Activated CD8-positive, alpha-beta memory T cell treated with anti-CD3 and anti-CD28 coated beads, Interleukin-2, amount 50 U/mL, for 1 hour (primary cell): Measurements from ENCODE around the gene RNF227.

Experiments used
- DNase-seq: peaks from one replicate; pipeline ENCODE4 v3.0.0-alpha.2; 2020; ENCODE audit errors: extremely low read depth

The RNF227 gene

DNA sequence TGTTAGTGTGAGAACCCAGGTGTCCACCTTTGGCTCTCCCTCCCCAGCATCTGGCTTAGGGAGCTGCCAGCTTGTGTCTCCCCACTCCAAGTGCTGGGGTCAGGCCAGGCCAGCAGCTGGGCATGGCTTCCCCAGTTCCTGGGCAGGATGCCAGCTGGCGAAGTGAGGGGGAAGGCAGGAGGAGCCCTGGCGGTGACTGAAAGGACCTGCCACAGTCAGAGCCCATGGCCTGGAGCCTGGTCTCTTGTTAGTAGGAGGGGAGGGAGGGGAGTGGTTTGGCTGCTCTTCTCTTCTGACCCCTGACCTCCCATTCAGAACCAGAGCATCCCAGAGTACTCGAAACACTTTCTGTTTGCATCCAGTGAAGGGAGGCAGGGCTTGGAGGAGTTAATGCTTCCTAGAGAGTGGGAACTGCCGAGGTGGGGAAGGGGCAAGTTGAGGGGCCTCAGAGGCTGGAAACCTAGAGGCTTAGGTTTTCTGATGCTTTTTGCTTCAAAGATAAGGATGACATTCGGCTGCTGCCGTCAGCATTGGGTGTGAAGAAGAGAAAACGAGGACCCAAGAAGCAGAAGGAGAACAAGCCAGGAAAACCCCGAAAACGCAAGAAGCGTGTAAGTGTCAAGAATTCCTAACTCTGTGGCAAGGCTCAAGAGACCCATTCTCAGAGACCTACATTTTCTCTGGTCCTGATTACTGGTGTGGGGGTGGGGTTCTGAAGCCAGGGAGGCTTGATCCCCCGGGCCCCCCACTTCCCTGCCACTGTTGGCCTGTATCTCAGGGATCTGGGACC is 26.7 kb downstream of the RNF227 start:
- no peak for DNase-seq

DNA sequence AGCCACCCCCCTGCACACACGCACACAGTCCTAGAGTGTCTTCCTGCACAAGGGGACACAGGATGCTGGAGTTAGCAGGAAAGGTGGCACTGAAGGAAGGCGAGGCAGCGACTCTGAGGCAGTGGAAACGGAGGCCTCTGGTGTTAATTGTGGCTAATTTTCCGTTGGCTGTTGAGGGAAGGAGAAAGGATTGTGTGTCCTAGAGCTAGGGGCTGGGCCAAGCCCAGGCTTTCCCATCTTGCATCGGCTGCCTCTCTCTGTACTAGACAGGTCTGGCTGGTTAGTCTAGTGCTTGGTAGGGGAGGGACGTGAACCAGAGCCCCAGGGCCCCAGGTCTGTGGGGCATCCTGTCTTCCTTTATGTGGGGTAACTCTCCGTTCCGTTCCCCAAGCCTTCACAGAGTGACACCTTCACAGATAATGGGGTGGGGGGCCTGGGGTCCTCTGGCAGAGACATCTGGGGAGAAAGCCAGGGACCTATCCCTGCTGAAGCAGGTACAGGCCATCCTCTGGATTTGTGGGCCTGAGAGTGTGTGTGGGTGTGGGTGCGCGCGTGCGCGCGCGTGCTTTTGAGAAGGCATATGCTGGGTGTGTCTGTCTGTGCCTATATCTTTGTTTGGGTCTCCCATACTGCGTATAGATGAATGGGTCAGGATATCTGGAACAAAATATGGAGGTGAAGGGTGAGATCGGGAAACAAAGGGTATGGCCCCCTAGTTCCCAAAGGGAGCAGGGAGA is 27.7 kb downstream of the RNF227 start, which contains the start of gene CHD3:
Gene CHD3 (plus strand): TSS at position 606 of the 737 bp plus-strand sequence. CDS start 212 bp downstream, outside the sequence.
- DNase-seq, result no peak

DNA sequence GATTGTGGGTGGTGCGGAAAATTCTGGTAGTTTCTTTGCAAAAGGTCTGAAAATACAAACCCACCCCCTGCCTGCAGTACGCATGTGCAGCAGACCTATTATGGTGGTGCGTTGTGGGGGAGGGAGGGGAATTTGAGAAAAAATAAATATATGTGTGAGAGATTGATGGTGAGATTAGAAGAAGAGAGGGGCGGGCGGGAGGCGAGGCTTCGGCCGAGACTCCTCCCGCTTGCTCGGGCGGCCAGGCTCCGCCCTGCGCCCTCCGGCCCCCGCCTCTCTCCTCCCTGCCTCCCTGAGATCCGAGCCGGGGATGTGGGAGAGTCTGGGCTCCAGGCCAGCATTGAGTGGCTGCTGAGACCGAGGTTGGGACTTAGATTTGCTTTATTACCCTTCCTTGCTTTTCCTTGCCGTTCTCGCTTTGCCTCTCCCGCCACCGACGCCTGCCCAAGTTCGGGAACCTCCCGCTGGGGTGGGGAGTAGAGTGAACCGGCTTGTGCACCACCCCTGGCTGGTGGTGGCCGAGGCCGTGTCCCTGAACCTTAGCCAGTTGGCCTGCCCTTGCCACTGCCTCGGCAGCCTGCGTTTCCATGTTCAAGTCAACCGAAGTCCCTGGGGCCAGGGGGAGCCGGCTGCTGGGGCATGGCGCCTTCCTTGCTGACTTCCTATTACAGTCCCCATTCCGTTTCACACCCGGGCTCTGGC is 28.5 kb downstream of the RNF227 start:
- DNase-seq, result peak; percentile 73

DNA sequence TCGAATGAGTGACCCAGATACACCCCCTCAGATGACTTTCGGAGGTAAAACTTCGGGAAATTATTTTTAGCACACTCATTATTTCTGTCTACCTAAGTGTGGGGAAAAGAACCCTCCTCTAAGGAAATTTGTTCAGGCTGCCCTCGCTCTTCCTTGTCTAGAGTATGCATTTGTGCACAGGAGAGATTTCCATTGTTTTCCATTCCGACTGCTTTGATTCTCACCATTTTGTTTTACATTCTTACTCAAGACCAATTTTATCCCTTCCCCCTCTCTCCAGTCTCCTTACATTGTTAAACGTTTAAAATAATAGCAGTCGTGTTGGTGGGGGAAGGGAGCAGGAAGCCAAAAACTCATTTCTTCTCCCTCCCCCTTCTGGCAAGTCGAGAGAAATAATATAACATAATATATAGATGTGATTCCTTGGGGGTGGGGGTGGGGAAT is 29.0 kb downstream of the RNF227 start:
- DNase-seq, result no peak

DNA sequence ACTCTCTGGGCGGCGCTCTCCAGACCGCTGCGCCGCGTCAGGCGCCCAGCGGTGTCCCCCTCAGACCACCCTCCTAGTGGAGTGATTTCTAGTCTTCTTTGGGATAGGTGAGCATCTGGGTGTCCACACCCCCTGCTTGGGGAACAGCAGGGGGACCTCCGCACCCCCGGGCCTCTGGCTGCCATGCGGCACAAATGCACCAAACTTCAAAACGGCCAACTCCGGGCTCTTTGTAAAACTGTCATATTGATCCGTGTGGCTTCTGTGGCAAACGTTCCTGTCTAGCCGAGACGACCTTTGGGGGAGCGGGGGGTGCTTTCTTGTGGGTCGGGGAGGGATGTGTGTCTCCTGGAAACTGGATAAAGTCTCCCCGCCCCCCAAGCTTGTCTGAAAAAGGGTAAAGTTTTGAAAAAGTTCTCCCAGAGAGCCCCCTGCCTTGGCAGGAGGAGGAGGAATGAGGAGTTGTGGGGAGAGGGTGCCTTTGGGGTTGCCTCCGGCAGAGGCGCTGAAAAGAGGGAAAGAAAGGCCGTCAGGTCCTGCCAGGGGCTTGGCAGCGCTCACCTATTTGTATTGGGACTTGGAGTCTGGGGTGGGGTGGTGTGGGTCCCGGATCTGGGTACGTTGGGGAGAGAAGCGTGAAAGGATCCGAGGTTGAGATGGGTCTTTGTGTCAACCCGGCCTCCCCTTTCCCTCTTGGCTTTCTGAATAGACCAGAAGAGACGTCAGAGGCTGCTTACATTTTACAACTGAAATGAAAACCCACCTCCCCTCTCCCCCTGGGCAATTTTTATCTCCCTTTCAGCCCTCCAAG is 29.7 kb downstream of the RNF227 start:
- DNase-seq, result peak; percentile 48

DNA sequence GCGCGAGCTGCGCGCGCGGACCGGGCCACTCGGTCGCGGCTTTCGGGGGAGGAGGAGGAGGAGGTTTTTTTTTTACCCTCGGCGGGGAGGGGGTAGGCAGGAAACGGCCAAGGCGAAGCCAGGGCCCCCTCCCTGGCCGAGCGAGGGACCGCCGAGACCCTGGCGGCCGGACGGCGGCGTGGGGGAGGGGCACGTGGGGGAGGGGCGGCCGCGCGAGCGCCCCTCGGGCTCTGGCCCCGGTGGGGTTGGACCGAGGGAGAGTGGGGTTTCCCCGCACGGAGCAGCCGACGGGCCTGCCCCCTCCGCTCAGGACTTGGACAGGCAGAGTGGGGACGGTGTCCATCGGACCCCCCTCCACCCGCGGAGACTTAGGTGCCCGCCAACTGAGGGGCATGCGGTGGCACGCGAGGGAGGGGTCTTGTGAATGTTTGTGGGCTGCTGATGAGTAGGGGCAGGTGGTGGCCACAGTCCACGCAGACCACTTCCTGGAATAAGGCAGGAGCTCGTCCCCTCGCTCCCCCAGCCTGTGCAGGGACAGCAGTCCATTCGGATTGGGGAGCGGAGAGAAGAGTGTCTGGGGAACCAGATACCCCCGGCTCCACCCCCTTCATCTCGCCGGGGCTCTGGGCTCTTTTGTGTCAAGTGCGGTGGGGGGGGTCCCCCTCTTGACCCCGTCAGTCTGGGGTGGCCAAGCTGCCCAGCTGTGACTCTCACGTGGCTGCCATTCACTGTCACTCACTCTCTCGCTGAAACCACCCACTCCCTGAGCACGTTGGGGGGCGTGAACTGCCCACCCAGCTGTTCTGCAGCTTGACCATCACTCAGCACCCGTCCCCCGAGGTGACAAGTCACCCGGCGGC is 30.5 kb downstream of the RNF227 start:
- no peak for DNase-seq

DNA sequence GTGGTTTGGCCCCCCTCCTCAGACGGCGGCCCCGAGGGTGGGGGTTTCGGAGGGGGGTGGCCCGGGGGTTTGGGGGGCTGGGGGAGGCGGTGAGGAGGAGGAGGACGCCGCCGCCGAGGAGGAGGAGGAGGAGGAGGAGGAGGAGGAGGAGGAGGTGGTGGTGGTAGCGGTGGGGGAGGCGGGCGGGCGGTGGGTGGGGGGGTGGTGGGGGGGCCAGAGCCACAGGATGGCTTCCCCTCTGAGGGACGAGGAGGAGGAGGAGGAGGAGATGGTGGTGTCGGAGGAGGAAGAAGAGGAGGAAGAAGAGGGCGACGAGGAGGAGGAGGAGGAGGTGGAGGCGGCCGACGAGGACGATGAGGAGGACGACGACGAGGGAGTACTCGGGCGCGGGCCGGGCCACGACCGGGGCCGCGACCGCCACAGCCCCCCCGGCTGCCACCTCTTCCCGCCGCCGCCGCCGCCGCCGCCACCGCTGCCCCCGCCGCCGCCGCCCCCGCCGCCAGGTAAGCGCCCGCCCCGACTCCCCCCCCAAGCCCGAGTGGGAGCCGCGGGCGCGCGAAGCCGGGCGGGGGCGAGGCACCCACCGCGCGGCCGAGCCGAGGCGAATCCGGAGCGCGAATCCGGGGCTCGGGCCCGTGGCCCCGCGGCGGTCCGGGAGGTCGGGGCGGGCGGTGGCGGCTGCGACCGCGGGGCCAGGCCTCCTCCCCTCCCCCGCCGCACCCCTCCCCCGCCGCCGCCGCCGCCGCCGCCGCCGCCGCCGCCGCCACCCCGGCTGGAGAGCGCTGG is 31.3 kb downstream of the RNF227 start:
- DNase-seq, result no peak

DNA sequence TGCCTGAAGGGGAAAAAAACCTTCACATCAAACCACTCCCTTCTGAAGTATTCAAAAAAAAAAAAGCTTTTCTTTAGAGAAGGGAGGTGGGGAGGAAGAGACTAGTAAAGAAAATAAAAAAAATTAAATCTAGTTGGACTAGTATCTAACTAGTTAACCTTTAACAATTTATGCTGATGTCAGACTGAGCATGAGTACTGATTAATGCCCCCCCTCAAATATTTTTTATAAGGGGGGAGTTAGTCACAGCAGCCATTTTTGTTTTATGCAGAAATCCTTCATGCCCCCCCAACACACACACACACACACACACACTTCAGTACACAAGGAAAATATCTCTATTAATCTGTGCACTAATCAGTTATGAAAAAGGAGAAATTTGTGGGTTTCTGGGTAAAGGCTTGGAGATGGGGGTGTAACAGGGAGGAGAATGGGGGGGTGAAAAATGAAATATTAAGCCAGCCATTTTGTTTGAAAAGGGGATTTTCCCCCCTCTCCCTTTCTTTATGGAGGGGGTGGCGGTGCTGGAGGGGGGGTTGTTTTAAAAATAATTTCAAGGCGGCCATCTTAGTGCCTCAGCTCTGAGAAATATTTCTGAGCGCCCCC is 32.2 kb downstream of the RNF227 start:
- DNase-seq, result no peak

DNA sequence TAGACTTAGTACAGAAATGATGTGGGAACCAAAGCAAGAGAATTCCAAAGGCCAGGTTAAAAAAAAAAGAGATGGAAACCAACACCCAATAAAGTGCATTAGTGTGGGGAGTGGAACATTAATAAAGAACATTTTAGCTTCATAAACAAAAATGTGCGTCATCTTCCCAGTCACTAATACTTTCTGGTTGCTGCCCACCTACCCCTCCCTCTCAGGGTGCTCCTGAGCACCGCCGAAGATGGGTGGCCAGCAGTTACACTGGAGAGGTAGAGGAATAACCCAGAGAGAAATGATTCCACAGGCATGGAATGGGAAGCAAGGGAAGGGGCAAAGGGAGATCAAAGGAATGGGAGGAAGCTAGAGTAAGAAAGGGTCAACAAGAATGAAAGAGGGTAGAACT is 33.5 kb downstream of the RNF227 start:
- DNase-seq, result no peak

DNA sequence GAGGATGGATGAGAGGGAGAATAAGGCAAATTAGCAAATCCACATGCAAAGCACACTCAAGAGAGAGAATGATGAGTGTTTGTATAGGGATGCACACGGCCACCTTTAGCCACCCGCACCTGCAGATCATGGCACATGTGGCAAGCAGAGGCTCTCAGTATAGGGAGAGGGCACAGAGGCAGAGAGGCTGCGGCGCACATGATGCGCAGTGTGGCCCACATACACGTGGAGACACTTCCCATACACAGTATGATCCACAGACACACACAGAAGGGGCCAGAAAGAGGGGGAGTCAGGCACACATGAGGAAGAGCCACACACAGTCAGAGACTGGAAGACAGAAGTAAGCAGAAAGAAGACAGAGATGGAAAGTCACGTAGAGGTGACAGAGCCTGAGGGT is 34.0 kb downstream of the RNF227 start:
- DNase-seq, result no peak

DNA sequence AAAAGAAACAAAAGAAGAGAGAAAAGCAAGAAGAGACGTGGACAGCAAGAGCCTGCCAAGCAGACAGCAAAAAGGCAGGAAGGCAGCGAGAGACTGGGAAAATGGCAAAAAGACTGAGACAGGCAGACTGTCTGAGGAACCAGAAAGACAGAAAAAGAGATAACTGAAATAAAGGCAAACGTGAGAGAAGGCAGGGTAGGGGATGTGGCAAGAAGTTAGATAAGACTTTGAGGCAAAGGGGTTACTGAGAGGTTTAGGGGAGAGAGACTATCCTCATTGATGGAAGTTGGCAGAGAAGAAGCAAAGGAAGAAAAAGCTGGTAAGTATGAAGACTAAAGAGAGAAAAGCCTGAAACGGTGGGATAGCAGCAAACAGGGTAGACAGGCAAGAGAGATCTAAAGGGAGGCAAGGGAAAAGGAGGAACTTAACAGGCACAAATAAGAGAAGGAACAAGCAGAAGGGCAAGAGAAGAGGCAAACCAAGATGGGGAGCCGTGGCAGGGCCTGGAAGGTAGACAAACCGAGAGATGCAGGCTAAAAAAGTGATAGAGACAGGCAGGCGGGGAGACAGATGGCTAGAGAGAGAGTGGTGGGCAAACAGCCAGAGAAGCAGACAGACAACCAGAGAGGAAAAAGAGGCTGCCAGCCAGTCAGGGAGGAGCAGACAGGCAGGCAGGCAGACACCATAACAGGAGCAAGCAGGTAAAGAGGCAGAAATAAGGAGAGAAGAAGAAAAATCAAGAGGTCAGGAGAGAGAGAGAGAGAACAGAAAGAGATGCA is 34.6 kb downstream of the RNF227 start:
- no peak for DNase-seq

DNA sequence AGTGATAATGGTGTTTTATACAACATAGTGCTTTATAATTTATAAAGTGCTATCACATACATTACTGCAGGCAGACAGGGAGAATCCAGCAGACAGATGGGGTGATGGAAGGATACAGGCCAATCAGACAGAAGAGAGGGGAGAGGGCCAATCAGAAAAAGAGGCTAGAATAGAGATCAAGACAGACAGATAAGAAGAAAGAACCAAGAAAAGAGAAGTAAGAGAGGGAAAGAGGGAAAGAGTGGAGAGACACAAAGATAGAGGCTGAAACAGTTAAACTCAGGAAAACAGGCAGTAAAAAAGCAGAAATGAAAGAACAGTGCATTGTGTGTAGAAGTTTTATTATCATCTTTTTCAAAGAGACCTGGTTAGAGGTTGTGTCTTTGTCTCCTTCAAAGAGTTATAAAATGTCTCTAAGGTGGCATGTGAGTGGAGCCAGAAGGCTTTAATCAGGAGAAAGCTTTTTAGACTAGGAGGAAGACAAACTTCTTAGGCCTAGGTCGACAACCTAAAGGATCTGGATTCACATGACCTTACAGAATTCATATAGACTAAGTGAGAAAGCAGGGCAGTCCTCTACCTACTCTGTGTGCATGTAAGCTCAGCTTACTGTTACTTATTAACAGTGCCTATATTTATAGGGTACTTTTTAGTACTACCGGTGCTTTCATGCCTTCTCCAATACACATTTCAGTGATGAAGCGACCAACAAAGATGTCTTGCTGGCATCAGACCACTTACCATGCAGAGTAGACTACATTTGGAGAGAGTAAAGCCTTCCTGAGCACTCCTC is 35.8 kb downstream of the RNF227 start:
- no peak for DNase-seq

DNA sequence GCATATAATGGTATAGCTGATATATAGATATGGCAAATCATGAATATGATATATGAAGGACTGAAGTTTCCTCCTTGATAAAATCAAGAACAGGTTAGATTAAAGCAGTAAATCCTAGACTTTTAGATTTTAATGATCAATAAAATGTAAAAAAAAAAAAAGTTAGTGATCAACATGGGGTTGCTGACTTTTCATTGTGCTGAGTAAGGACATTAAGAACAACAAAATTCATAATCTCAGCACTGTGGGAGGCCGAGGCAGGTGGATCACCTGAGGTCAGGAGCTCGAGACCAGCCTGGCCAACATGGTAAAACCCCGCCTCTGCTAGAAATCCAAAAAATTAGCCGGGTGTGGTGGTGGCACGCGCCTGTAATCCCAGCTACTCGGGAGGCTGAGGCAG is 37.9 kb downstream of the RNF227 start:
- no peak for DNase-seq

DNA sequence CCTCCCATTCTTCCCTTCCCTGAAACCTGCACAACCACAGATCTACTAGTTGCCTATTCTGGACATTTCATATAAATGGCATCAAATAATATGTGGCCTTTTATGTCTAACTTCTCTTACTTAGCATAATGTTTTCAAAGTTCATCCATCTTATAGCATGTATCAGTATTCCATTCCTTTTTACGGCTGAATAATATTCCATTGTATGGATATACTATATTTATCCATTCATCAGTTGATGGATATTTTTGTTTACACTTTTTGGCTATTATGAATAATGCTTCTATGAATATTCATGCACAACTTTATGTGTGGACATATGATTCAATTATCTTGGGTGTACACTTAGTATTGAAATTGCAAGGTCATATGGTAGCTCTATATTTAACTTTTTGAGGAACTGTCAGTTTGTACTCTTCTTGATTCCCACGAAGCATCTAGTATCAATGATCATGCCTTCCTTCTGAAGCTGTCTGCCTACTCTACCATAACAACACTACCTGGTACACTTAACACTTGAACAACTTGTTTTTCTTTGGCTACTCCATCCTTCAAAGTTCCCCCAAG is 40.2 kb downstream of the RNF227 start:
- DNase-seq, result no peak

DNA sequence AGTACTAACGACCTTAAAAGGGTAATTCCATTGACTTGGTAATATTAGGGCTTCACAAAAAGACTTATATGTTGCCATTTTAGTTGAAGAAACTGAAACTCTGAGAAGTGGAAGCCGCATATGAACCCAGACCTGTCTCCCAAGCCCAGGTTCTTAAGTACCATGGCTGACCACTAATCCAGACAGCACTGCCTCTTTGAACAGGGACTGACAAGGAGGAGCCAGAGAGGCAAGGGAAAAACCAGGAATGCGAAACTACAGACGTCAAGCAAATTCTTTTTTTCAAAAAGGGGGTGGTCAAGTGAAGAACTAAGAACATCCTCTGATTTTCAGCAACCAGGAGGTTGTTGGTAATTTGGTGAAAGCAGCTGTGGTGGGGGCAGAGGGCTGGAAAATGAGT is 43.0 kb downstream of the RNF227 start:
- DNase-seq, result no peak

DNA sequence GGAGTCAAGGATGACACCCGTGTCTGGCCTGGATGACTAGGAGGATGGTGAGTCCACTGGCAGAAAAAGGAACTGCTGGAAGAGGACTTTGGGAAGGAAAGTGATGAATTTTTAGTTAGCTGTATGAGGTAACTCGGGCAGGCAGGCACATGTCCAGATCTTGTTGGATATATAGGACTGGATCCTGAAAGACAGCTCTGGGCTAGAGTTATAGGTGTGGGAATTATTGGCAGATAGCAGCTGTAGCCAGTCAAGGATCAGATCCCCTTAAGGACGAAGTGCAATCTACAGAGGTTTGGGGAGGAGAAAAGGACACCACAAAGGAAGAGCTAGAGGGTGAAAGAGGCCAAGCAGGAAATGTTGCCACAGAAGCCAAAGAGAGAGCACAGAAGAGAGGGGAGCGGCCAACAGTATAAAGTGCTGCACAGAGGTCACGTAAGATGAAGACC is 48.2 kb downstream of the RNF227 start:
- no peak for DNase-seq

DNA sequence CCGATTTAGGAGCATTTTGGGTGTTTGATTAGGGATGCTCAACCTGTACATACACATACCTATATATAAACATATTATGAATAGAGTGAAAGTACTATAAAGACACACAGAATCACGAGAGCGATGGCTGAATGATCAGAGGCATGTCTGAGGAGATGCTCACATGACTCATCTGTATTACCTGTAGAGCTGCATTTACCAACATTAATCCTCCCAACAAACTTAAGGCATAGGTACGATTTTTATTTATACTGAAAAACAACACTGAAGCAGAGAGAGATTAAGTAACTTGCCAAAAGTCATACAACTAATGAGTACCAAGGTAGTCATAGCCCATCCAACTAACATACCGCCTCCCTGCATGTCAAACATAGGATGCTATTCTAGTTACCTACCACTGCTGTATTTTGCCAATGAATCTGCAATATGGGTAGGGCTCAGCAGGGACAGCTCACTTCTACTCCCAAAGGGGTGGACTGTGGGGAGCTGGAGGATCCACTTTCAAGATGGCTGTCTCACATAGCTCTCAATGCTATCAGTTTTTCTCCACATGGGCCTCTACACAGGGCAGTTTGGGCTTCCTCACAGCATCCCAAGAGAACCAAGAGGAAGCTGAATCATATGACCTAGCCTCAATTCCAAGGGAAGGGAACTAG is 51.0 kb downstream of the RNF227 start:
- no peak for DNase-seq
